Amniotic epithelial cell (primary cell): ENCODE measurements around the gene HIGD1C.
"Not testable (repeated sequence)": the region's sequence is repeated elsewhere in the genome, so short reads cannot be mapped to it uniquely, and the experiment has no call there.

Experiments used
- DNase-seq: peaks from one replicate; pipeline ENCODE4 v3.0.0-alpha.2; 2010; ENCODE audit warnings: low read depth

The HIGD1C gene

GRCh38 chr12:50985322-50985721, 33.0 kb downstream of the HIGD1C start:
- peak; percentile 69 for DNase-seq

GRCh38 chr12:50986966-50987737, 34.8 kb downstream of the HIGD1C start:
- DNase-seq = peak; percentile 77

GRCh38 chr12:50988051-50988450, 35.7 kb downstream of the HIGD1C start:
- peak; percentile 85 for DNase-seq

- no peak for DNase-seq
Observed at GRCh38 chr12:50988871-50989270, 36.5 kb downstream of the HIGD1C start.

- no peak for DNase-seq
Observed at GRCh38 chr12:50990147-50990727, 37.9 kb downstream of the HIGD1C start.

GRCh38 chr12:50990791-50991190, 38.4 kb downstream of the HIGD1C start:
- no peak for DNase-seq

GRCh38 chr12:50991291-50991690, 38.9 kb downstream of the HIGD1C start:
- no peak for DNase-seq

- DNase-seq = no peak
Observed at GRCh38 chr12:50992819-50993218, 40.5 kb downstream of the HIGD1C start.

GRCh38 chr12:50999093-50999492, 46.7 kb downstream of the HIGD1C start:
- no peak for DNase-seq

- DNase-seq = peak; percentile 33
Observed at GRCh38 chr12:51000245-51000644, 47.9 kb downstream of the HIGD1C start.

GRCh38 chr12:51001799-51002198, 49.5 kb downstream of the HIGD1C start:
- DNase-seq = no peak

- no peak for DNase-seq
Observed at GRCh38 chr12:51004504-51004903, 52.2 kb downstream of the HIGD1C start.

- no peak for DNase-seq
Observed at GRCh38 chr12:51005030-51005429, 52.7 kb downstream of the HIGD1C start.

GRCh38 chr12:51005671-51006070, 53.3 kb downstream of the HIGD1C start:
- no peak for DNase-seq

GRCh38 chr12:51008329-51009055, 56.1 kb downstream of the HIGD1C start:
- no peak for DNase-seq

GRCh38 chr12:51009056-51009440, 56.7 kb downstream of the HIGD1C start:
- peak; percentile 78 for DNase-seq

- peak; percentile 40 for DNase-seq
Observed at GRCh38 chr12:51011955-51012354, 59.6 kb downstream of the HIGD1C start.

- DNase-seq = no peak
Observed at GRCh38 chr12:51012570-51013236, 60.4 kb downstream of the HIGD1C start.

- no peak for DNase-seq
Observed at GRCh38 chr12:51013441-51013840, 61.1 kb downstream of the HIGD1C start.

- DNase-seq = not testable (repeated sequence)
Observed at GRCh38 chr12:51014467-51014866, 62.1 kb downstream of the HIGD1C start.

- no peak for DNase-seq
Observed at GRCh38 chr12:51017452-51017851, 65.1 kb downstream of the HIGD1C start.

GRCh38 chr12:51018956-51019355, 66.6 kb downstream of the HIGD1C start:
- DNase-seq = no peak

GRCh38 chr12:51019927-51020326, 67.6 kb downstream of the HIGD1C start:
- no peak for DNase-seq
